Astrocyte (in vitro differentiated cells and primary cell): ENCODE results near the gene PDE1A. TPM values are rescaled to one million over a fixed set of nuclear protein-coding genes. Genes with fewer than 3 reads are reported as not detected.

Experiments used
- DNase-seq: peaks from one replicate; pipeline ENCODE4 v3.0.0-alpha.2; 2010; ENCODE audit warnings: low read depth
- FAIRE-seq: peaks from 2 replicates; lab custom pipeline; 2011; peaks lifted over from hg19 to GRCh38; lab: Jason Lieb, UNC
- H2AFZ ChIP-seq: 2 replicates; pipeline ENCODE4 v1.6.0; 2012; ENCODE audit warnings: low read depth, low read length, inconsistent platforms
- H3K27ac ChIP-seq: 2 replicates; pipeline ENCODE4 v1.5.1; 2011; ENCODE audit warnings: low read depth, low read length, inconsistent platforms
- H3K27me3 ChIP-seq: 2 replicates; pipeline ENCODE4 v1.6.0; 2011; ENCODE audit warnings: low read length, inconsistent platforms; ENCODE audit not compliant: insufficient read depth
- H3K36me3 ChIP-seq: 2 replicates; pipeline ENCODE4 v1.5.1; 2011; ENCODE audit warnings: low read length, inconsistent platforms; ENCODE audit not compliant: insufficient read depth
- H3K4me1 ChIP-seq: 2 replicates; pipeline ENCODE4 v1.5.1; 2011; ENCODE audit warnings: low read length, inconsistent platforms; ENCODE audit not compliant: insufficient read depth
- H3K4me2 ChIP-seq: 2 replicates; pipeline ENCODE4 v1.6.0; 2012; ENCODE audit warnings: low read length, inconsistent platforms
- H3K4me3 ChIP-seq: 2 replicates; pipeline ENCODE4 v1.5.1; 2011; ENCODE audit warnings: low read depth, mild to moderate bottlenecking, low read length, inconsistent platforms; ENCODE audit not compliant: insufficient read depth
- H3K79me2 ChIP-seq: 2 replicates; pipeline ENCODE4 v1.6.0; 2012; ENCODE audit warnings: mild to moderate bottlenecking, low read length, inconsistent platforms; ENCODE audit not compliant: insufficient read depth
- H3K9ac ChIP-seq: 2 replicates; pipeline ENCODE4 v1.6.0; 2012; ENCODE audit warnings: mild to moderate bottlenecking, low read length, inconsistent platforms
- H3K9me3 ChIP-seq: 2 replicates; pipeline ENCODE4 v1.5.1; 2012; ENCODE audit warnings: low read depth, mild to moderate bottlenecking, low read length, inconsistent platforms; ENCODE audit not compliant: insufficient read depth
- H4K20me1 ChIP-seq: 2 replicates; pipeline ENCODE4 v1.6.0; 2012; ENCODE audit warnings: low read length, inconsistent platforms; ENCODE audit not compliant: insufficient read depth
- H3K27ac Mint-ChIP-seq: one replicate; pipeline ENCODE4 v1.8.0; 2021; ENCODE audit warnings: mild to moderate bottlenecking, mixed read lengths; ENCODE audit not compliant: unreplicated experiment
- H3K27me3 Mint-ChIP-seq: one replicate; pipeline ENCODE4 v1.8.0; 2021; ENCODE audit warnings: low read depth, mixed read lengths; ENCODE audit not compliant: unreplicated experiment
- H3K36me3 Mint-ChIP-seq: one replicate; pipeline ENCODE4 v1.8.0; 2021; ENCODE audit warnings: low read depth, mixed read lengths; ENCODE audit not compliant: unreplicated experiment
- H3K4me1 Mint-ChIP-seq: one replicate; pipeline ENCODE4 v1.8.0; 2021; ENCODE audit warnings: low read depth, mixed read lengths; ENCODE audit not compliant: unreplicated experiment
- H3K4me3 Mint-ChIP-seq: one replicate; pipeline ENCODE4 v1.8.0; 2021; ENCODE audit warnings: mild to moderate bottlenecking, moderate library complexity, mixed read lengths; ENCODE audit not compliant: unreplicated experiment
- H3K9me3 Mint-ChIP-seq: one replicate; pipeline ENCODE4 v1.8.0; 2021; ENCODE audit warnings: mild to moderate bottlenecking, mixed read lengths; ENCODE audit not compliant: unreplicated experiment
- EZH2 ChIP-seq: IDR thresholded peaks from 2 replicates; pipeline ENCODE4 v1.6.1; 2012; ENCODE audit warnings: mild to moderate bottlenecking, low read length, inconsistent platforms; ENCODE audit not compliant: insufficient read depth
- total RNA-seq: library from RNA; stranded (reverse); gene quantifications from 2 replicates; pipeline ENCODE4 v1.2.1, GENCODE V29; 2021
- TF ChIP-seq, protein P1 (sequence below): IDR thresholded peaks from 2 replicates; pipeline ENCODE4 v1.5.1; 2011; ENCODE audit warnings: low read depth, mild to moderate bottlenecking, inconsistent platforms, low read length, moderate library complexity; ENCODE audit not compliant: insufficient read depth

PDE1A gene
- total RNA-seq, 1 donor from 2014 or later, result 0.32 TPM

DNA sequence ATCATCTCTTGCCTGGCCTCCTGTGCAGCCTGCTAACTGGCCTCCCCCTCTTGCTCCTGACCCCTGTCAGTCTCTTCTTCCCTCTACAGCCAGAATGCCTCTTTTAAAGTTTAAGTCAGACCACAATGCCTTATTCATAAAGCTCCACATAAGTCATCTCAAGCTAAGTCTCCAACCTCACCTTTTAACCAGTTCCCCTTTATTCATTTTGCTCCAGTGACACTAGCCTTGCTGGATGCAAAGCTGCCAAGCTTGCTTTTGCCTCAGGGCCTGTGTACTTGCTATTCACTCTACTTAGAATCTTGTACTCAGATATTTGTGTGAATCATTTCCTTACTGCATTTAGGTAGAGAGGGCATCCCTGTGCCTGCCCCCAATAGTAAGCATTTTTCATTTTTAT, 180.9 kb downstream of the PDE1A start:
- no peak overlapping the region for H3K4me3 Mint-ChIP-seq
- H3K27me3 Mint-ChIP-seq, result no peaks in the 10 kb centered on the region
- H3K4me2 ChIP-seq, result no peak overlapping the region
- H3K4me3 ChIP-seq, result no peak overlapping the region
- no peaks in the 10 kb centered on the region for H3K4me1 Mint-ChIP-seq
- no peaks in the 10 kb centered on the region for H3K27me3 ChIP-seq
- no peak overlapping the region for H3K27ac ChIP-seq
- no peaks in the 10 kb centered on the region for H3K4me1 ChIP-seq
- H3K79me2 ChIP-seq, result no peaks in the 10 kb centered on the region
- H3K27ac Mint-ChIP-seq, result no peak overlapping the region
- no peaks in the 10 kb centered on the region for H4K20me1 ChIP-seq
- peaks cover 1% of the 10 kb centered on the region for H3K36me3 Mint-ChIP-seq
- H3K9me3 Mint-ChIP-seq, result no peaks in the 10 kb centered on the region
- H3K9ac ChIP-seq, result no peak overlapping the region
- TF ChIP-seq, protein P1, sequence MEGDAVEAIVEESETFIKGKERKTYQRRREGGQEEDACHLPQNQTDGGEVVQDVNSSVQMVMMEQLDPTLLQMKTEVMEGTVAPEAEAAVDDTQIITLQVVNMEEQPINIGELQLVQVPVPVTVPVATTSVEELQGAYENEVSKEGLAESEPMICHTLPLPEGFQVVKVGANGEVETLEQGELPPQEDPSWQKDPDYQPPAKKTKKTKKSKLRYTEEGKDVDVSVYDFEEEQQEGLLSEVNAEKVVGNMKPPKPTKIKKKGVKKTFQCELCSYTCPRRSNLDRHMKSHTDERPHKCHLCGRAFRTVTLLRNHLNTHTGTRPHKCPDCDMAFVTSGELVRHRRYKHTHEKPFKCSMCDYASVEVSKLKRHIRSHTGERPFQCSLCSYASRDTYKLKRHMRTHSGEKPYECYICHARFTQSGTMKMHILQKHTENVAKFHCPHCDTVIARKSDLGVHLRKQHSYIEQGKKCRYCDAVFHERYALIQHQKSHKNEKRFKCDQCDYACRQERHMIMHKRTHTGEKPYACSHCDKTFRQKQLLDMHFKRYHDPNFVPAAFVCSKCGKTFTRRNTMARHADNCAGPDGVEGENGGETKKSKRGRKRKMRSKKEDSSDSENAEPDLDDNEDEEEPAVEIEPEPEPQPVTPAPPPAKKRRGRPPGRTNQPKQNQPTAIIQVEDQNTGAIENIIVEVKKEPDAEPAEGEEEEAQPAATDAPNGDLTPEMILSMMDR, result no peak
- TF ChIP-seq EZH2, result no peak
- H3K9me3 ChIP-seq, result no peaks in the 10 kb centered on the region
- FAIRE-seq, result no peak
- no peaks in the 10 kb centered on the region for H3K36me3 ChIP-seq
- no peak for DNase-seq
- no peak overlapping the region for H2AFZ ChIP-seq

DNA sequence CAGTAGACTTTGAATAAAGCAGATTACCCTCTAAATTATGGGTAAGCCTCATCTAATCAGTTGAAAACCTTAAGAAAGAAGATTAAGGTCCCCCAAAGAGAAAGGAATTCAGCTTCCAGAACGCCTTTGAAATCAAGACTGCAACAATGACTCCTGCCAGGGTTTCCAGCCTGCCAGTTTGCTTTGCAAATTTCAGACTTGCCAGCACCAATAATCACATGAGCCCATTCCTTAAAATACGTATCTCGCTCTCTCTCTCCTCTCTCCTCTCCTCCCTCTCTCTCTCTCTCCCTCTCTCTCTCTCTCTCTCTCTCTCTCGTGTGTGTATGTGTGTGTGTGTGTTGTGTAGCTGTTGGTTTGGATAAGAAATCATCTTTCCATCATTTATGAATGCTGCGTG, 184.2 kb downstream of the PDE1A start:
- Mint-ChIP-seq H3K9me3 (peaks cover 2% of the 10 kb centered on the region), H3K4me1 (no peaks in the 10 kb centered on the region), H3K27me3 (no peaks in the 10 kb centered on the region), H3K36me3 (no peaks in the 10 kb centered on the region), H3K4me3 (no peak overlapping the region), H3K27ac (no peak overlapping the region)
- H3K9ac ChIP-seq, result no peak overlapping the region
- H3K4me2 ChIP-seq, result no peak overlapping the region
- no peaks in the 10 kb centered on the region for H3K36me3 ChIP-seq
- no peak for TF ChIP-seq EZH2
- TF ChIP-seq, protein P1, result no peak
- H3K4me1 ChIP-seq, result no peaks in the 10 kb centered on the region
- no peak overlapping the region for H3K4me3 ChIP-seq
- no peaks in the 10 kb centered on the region for H3K79me2 ChIP-seq
- no peaks in the 10 kb centered on the region for H3K9me3 ChIP-seq
- FAIRE-seq, result no peak
- no peaks in the 10 kb centered on the region for H3K27me3 ChIP-seq
- no peak overlapping the region for H2AFZ ChIP-seq
- H3K27ac ChIP-seq, result no peak overlapping the region
- no peaks in the 10 kb centered on the region for H4K20me1 ChIP-seq
- DNase-seq, result no peak

DNA sequence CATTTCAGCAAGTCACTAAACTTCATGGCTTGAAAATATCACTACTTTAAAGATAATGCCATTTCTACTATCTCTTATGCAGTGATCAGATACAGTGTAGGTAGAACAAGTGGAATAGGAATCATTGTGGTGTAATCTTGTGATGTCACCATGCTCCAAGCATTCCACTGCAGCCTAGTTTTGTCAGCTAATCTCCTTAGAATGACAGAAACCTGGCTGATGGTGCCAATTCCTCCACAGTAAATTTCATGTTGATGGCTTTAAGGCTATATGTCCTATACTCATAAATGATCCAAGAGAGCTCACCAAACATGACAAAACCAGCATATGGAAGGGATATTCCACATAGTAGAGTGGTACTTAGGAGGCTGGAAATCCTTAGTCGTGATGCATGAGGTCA, 184.9 kb downstream of the PDE1A start:
- no peak for FAIRE-seq
- no peak overlapping the region for H3K9ac ChIP-seq
- H3K36me3 ChIP-seq, result no peaks in the 10 kb centered on the region
- no peak for DNase-seq
- H3K4me3 ChIP-seq, result no peak overlapping the region
- H4K20me1 ChIP-seq, result no peaks in the 10 kb centered on the region
- Mint-ChIP-seq H3K27ac (no peak overlapping the region), H3K9me3 (peaks cover 2% of the 10 kb centered on the region), H3K36me3 (no peaks in the 10 kb centered on the region), H3K4me3 (no peak overlapping the region), H3K4me1 (no peaks in the 10 kb centered on the region), H3K27me3 (no peaks in the 10 kb centered on the region)
- no peak overlapping the region for H2AFZ ChIP-seq
- no peak overlapping the region for H3K27ac ChIP-seq
- no peak overlapping the region for H3K4me2 ChIP-seq
- no peaks in the 10 kb centered on the region for H3K79me2 ChIP-seq
- TF ChIP-seq, protein P1, result no peak
- no peak for TF ChIP-seq EZH2
- H3K27me3 ChIP-seq, result no peaks in the 10 kb centered on the region
- H3K4me1 ChIP-seq, result no peaks in the 10 kb centered on the region
- H3K9me3 ChIP-seq, result no peaks in the 10 kb centered on the region
